GM21786 (cell line): ENCODE results near the gene DLG2.

ENCODE experiments used
- ATAC-seq: cut with Tn5 transposase; IDR thresholded peaks from one replicate; pipeline ENCODE4 v1.9.1; 2021; ENCODE audit not compliant: unreplicated experiment

The DLG2 gene

GRCh38 chr11:83678831-83679584, 1948.1 kb downstream of the DLG2 start:
- ATAC-seq = no peak

- no peak for ATAC-seq
Observed at GRCh38 chr11:83677730-83678129, 1949.4 kb downstream of the DLG2 start.

- no peak for ATAC-seq
Observed at GRCh38 chr11:83676056-83676601, 1951.0 kb downstream of the DLG2 start.

- no peak for ATAC-seq
Observed at GRCh38 chr11:83674102-83674896, 1952.8 kb downstream of the DLG2 start.

- ATAC-seq = no peak
Observed at GRCh38 chr11:83671289-83671688, 1955.9 kb downstream of the DLG2 start.

- ATAC-seq = no peak
Observed at GRCh38 chr11:83666149-83666548, 1961.0 kb downstream of the DLG2 start.

GRCh38 chr11:83663988-83664387, 1963.2 kb downstream of the DLG2 start:
- no peak for ATAC-seq

- no peak for ATAC-seq
Observed at GRCh38 chr11:83663446-83663845, 1963.7 kb downstream of the DLG2 start.

- ATAC-seq = no peak
Observed at GRCh38 chr11:83662494-83662893, 1964.7 kb downstream of the DLG2 start.

GRCh38 chr11:83661491-83662350, 1965.4 kb downstream of the DLG2 start:
- ATAC-seq = no peak

GRCh38 chr11:83659466-83659865, 1967.7 kb downstream of the DLG2 start:
- no peak for ATAC-seq

GRCh38 chr11:83656796-83657330, 1970.3 kb downstream of the DLG2 start:
- no peak for ATAC-seq

- ATAC-seq = no peak
Observed at GRCh38 chr11:83655976-83656375, 1971.2 kb downstream of the DLG2 start.

GRCh38 chr11:83649528-83649855, 1977.7 kb downstream of the DLG2 start:
- no peak for ATAC-seq

GRCh38 chr11:83648610-83649527, 1978.3 kb downstream of the DLG2 start:
- ATAC-seq = no peak

GRCh38 chr11:83645561-83645960, 1981.6 kb downstream of the DLG2 start:
- no peak for ATAC-seq

GRCh38 chr11:83643115-83643514, 1984.0 kb downstream of the DLG2 start:
- ATAC-seq = no peak

- no peak for ATAC-seq
Observed at GRCh38 chr11:83642500-83642899, 1984.6 kb downstream of the DLG2 start.

GRCh38 chr11:83641511-83641910, 1985.6 kb downstream of the DLG2 start:
- no peak for ATAC-seq
